Transverse colon (tissue), 4 donors: Measurements from ENCODE around the gene CHST11. TPM values are rescaled to one million over a fixed set of nuclear protein-coding genes. Genes with fewer than 3 reads are reported as not detected.

Experiments
- DNase-seq: peaks from one replicate; pipeline ENCODE4 v3.0.0-alpha.2; 2019
- H3K27ac ChIP-seq, 4 donors: fragments of 200-600 bp; sonication (generic); 2 replicates each; pipeline ENCODE4 v1.5.1; 2016 to 2018; ENCODE audit warnings: inconsistent platforms in 4 of 4
- H3K27me3 ChIP-seq: fragments of 200-600 bp; sonication (generic); 2 replicates; pipeline ENCODE4 v1.5.1; 2017; ENCODE audit warnings: inconsistent platforms
- H3K36me3 ChIP-seq, 4 donors: fragments of 200-600 bp; sonication (generic); 2 replicates each; pipeline ENCODE4 v1.5.1; 2017 to 2019; ENCODE audit warnings: inconsistent platforms in 4 of 4
- H3K4me1 ChIP-seq, 4 donors: fragments of 200-600 bp; sonication (generic); 2 replicates each; pipeline ENCODE4 v1.5.1; 2017 to 2020; ENCODE audit warnings: inconsistent platforms in 4 of 4
- H3K4me3 ChIP-seq, 4 donors: fragments of 200-600 bp; sonication (generic); 1 replicate in 1 of 4; 2 replicates in 3 of 4; pipeline versions ENCODE4 v1.5.1 to v1.6.1; 2017 to 2019; ENCODE audit warnings: inconsistent platforms in 4 of 4
- H3K9me3 ChIP-seq, 2 donors: fragments of 200-600 bp; sonication (generic); 2 replicates each; pipeline ENCODE4 v1.5.1; 2017 to 2019; ENCODE audit warnings: inconsistent platforms in 2 of 2
- CTCF ChIP-seq, 5 experiments: fragments of 200-600 bp in 3 of 5; fragments of 450-650 bp in 2 of 5; sonication (generic) in 3 of 5; IDR thresholded peaks; 1 replicate in 2 of 5; 2 replicates in 3 of 5; pipeline ENCODE4 v1.5.1; 2016 to 2017; ENCODE audit warnings: antibody characterized with exemption in 5 of 5, inconsistent platforms in 3 of 5, mild to moderate bottlenecking in 2 of 5, moderate library complexity in 1 of 5
- EP300 ChIP-seq: sonication (generic); formaldehyde crosslinking; IDR thresholded peaks from one replicate; pipeline ENCODE4 v1.6.1; 2017; ENCODE audit warnings: antibody characterized with exemption, low read depth
- POLR2A ChIP-seq: fragments of 450-650 bp; IDR thresholded peaks from one replicate; pipeline ENCODE4 v1.6.1; 2016; ENCODE audit warnings: antibody characterized with exemption, mild to moderate bottlenecking, moderate library complexity
- POLR2AphosphoS5 ChIP-seq, 3 donors: sonication (generic); formaldehyde crosslinking; IDR thresholded peaks; one replicate each; pipeline ENCODE4 v1.6.1; 2016; ENCODE audit warnings: antibody characterized with exemption in 3 of 3
- WGBS, 2 donors: methylation state at CpG; one replicate each; pipeline ENCODE4 v1.1.5; 2018; ENCODE audit warnings: low coverage in 1 of 2; 5-methylcytosine and 5-hydroxymethylcytosine counted together
- in situ Hi-C, 4 donors: fragments of 200-750 bp; cut with MboI; loops; one replicate each; pipeline versions ENCODE4 v1.15.0 to v1.15.1; 2017; ENCODE audit warnings: low sequenced_read_pairs in 3 of 4, low pct_ligation_motif_present in 1 of 4, low pct_unique_long_range_greater_than_20kb in 1 of 4
- intact Hi-C: fragments of 100-400 bp; cut with DNase I; formaldehyde crosslinking; loops from one replicate; pipeline ENCODE4 v1.15.1; 2023; ENCODE audit warnings: low total_unique reads
- total RNA-seq, 4 donors: library from RNA; depleted of rRNA; stranded (reverse); fragments of >200 nt; gene quantifications; one replicate each; pipeline ENCODE4 v1.1.0, GENCODE V29; 2016

The CHST11 gene
- total RNA-seq, 4 donors from 2014 or later: 4.2 to 123 (median 31.5) TPM

GRCh38 chr12:104729091-104729490 is 272.3 kb downstream of the CHST11 start:
- in situ Hi-C loops (no loop called here), intact Hi-C loops (no loop called here)
- H3K27ac ChIP-seq: no peak overlapping the region
- no peak for DNase-seq
- WGBS, 2 donors: 22% methylated on average over 1 of the region's 1 CpG; no CpG with 5 or more reads in 1 of the 2 donors
- no peak overlapping the region for H3K4me3 ChIP-seq
- H3K27me3 ChIP-seq: no peaks in the 10 kb centered on the region
- H3K36me3 ChIP-seq: no peaks in the 10 kb centered on the region
- H3K4me1 ChIP-seq: no peaks in the 10 kb centered on the region
- no peaks in the 10 kb centered on the region for H3K9me3 ChIP-seq
- TF ChIP-seq EP300: no peak
- no peak for TF ChIP-seq POLR2AphosphoS5 (IDR thresholded peaks at IDR 0.05)
- TF ChIP-seq CTCF (IDR thresholded peaks at IDR 0.05): no peak
- TF ChIP-seq POLR2A: no peak

GRCh38 chr12:104729610-104730446 is 273.1 kb downstream of the CHST11 start:
- no peaks in the 10 kb centered on the region for H3K9me3 ChIP-seq
- no peak overlapping the region for H3K4me3 ChIP-seq
- no peak overlapping the region for H3K27ac ChIP-seq
- no peaks in the 10 kb centered on the region for H3K27me3 ChIP-seq
- no peak for DNase-seq
- peaks cover 0 to 4% (median 0%) of the 10 kb centered on the region in 4 donors for H3K4me1 ChIP-seq
- in situ Hi-C loops (no loop called here), intact Hi-C loops (no loop called here)
- no peaks in the 10 kb centered on the region for H3K36me3 ChIP-seq
- WGBS, 2 donors: 76 to 95% methylated on average over 8 to 19 of the region's 19 CpGs
- no peak for TF ChIP-seq CTCF (IDR thresholded peaks at IDR 0.05)
- TF ChIP-seq POLR2AphosphoS5 (IDR thresholded peaks at IDR 0.05): no peak
- no peak for TF ChIP-seq POLR2A
- no peak for TF ChIP-seq EP300

DNA sequence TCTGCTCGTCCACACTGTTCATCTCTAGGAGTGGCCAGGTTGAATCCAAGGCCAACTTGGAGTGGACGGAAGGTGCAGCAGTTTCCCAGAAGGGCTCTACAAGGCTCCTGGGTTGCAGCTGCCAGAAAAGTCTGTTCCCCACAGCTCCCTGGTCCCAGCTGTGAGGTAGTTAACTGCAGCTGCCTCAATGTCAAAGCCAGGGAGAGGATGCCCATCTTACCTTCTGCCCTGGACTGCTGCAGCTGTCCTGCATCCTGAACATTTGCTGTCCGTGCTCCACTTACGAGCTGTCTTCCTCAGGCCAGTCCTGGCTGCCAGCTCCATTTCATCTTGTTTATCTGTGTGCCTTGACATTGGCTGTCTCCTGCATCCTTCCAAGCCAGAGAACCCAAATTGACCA is 274.0 kb downstream of the CHST11 start:
- intact Hi-C loops: no loop called here
- Histone ChIP-seq H3K4me3 (no peak overlapping the region), H3K4me1 (peaks cover 0 to 4% (median under 1%) of the 10 kb centered on the region in 4 donors), H3K27me3 (no peaks in the 10 kb centered on the region), H3K36me3 (no peaks in the 10 kb centered on the region), H3K9me3 (no peaks in the 10 kb centered on the region), H3K27ac (no peak overlapping the region)
- in situ Hi-C loops: no loop called here
- DNase-seq: no peak
- WGBS, 2 donors: 74% methylated on average over 4 of the region's 4 CpGs; no CpG with 5 or more reads in 1 of the 2 donors
- TF ChIP-seq POLR2AphosphoS5 (IDR thresholded peaks at IDR 0.05) (no peak), CTCF (IDR thresholded peaks at IDR 0.05) (no peak), EP300 (no peak), POLR2A (no peak)

DNA sequence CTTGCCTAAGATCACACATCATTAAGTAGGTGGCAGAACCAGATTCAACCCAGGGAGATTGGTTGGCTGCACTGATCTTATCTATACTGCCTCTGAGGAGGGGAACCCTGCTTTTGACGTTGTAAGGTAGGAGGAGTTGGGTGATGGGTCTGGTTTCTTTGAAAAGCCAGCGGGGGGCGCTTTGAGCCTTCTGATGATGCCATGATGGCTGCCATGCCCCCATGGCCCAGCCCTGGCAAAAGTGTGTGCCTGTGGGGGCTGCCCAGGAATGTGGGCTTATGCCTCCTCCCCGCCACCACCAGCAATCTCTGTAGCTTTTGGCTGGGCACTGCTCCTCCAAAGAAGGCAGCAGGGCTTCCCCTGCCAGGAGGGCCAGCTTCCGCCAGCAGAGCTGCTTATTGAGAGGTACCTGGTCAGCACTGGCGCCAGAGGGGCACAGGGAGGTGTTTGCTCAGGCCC is 277.0 kb downstream of the CHST11 start:
- Histone ChIP-seq H3K4me1 (peaks cover 0 to 9% (median 2%) of the 10 kb centered on the region in 4 donors), H3K36me3 (no peaks in the 10 kb centered on the region), H3K27ac (no peak overlapping the region), H3K9me3 (no peaks in the 10 kb centered on the region), H3K4me3 (no peak overlapping the region), H3K27me3 (no peaks in the 10 kb centered on the region)
- 75% methylated on average over 6 of the region's 6 CpGs; no CpG with 5 or more reads in 1 of the 2 donors for WGBS, 2 donors
- no peak for DNase-seq
- intact Hi-C loops (no loop called here), in situ Hi-C loops (no loop called here)
- peak in 2 of 5 experiments; percentile 6 to 12 for TF ChIP-seq CTCF (IDR thresholded peaks at IDR 0.05)
- TF ChIP-seq POLR2AphosphoS5 (IDR thresholded peaks at IDR 0.05): no peak
- no peak for TF ChIP-seq EP300
